Subcutaneous adipose tissue (tissue), 4 donors: ENCODE measurements around the gene THBS1. TPM values are rescaled to one million over a fixed set of nuclear protein-coding genes. Genes with fewer than 3 reads are reported as not detected.

Source experiments
- total RNA-seq, 4 donors: library from RNA; depleted of rRNA; stranded (reverse); fragments of >200 nt; gene quantifications; one replicate each; pipeline ENCODE4 v1.1.0, GENCODE V29; 2016
- TF ChIP-seq, protein P1 (sequence below): fragments of 450-650 bp; IDR thresholded peaks from one replicate; pipeline ENCODE4 v1.5.1; 2016; ENCODE audit warnings: low read depth, mild to moderate bottlenecking, control low read depth, antibody characterized with exemption, moderate library complexity

THBS1 gene
- total RNA-seq, 4 donors from 2014 or later = 95.5 to 1,261 (median 601) TPM

DNA sequence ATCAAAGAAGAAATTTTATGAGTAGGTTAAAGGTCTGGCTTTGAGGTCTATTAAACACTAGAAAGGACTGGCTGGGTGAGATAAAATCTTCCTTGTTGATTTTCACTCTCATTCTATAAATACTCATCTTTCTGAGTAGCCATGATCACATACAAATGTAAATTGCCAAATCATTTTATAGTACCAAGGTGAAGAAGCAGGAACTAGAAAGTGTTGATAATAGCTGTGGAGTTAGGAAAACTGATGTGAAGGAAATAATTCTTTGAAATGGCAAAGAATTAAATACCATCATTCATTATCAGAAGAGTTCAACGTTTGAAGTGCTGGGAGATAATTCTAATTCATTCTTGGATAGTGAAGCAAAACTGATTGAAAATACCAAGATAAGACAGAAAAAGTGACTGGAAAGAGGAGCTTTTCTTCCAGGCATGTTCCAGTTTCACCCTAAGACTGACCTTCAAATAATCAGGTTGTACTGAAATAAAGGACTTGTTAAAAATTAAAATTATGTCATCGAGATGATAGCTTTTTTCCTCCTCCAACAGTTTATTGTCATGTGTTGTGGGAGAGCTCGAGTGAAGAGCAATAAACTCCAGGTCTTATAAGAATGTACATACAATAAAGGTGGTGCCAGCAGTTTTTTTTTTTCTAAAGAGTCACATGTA, 17.4 kb downstream of the THBS1 start:
- TF ChIP-seq, protein P1, sequence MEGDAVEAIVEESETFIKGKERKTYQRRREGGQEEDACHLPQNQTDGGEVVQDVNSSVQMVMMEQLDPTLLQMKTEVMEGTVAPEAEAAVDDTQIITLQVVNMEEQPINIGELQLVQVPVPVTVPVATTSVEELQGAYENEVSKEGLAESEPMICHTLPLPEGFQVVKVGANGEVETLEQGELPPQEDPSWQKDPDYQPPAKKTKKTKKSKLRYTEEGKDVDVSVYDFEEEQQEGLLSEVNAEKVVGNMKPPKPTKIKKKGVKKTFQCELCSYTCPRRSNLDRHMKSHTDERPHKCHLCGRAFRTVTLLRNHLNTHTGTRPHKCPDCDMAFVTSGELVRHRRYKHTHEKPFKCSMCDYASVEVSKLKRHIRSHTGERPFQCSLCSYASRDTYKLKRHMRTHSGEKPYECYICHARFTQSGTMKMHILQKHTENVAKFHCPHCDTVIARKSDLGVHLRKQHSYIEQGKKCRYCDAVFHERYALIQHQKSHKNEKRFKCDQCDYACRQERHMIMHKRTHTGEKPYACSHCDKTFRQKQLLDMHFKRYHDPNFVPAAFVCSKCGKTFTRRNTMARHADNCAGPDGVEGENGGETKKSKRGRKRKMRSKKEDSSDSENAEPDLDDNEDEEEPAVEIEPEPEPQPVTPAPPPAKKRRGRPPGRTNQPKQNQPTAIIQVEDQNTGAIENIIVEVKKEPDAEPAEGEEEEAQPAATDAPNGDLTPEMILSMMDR = no peak

DNA sequence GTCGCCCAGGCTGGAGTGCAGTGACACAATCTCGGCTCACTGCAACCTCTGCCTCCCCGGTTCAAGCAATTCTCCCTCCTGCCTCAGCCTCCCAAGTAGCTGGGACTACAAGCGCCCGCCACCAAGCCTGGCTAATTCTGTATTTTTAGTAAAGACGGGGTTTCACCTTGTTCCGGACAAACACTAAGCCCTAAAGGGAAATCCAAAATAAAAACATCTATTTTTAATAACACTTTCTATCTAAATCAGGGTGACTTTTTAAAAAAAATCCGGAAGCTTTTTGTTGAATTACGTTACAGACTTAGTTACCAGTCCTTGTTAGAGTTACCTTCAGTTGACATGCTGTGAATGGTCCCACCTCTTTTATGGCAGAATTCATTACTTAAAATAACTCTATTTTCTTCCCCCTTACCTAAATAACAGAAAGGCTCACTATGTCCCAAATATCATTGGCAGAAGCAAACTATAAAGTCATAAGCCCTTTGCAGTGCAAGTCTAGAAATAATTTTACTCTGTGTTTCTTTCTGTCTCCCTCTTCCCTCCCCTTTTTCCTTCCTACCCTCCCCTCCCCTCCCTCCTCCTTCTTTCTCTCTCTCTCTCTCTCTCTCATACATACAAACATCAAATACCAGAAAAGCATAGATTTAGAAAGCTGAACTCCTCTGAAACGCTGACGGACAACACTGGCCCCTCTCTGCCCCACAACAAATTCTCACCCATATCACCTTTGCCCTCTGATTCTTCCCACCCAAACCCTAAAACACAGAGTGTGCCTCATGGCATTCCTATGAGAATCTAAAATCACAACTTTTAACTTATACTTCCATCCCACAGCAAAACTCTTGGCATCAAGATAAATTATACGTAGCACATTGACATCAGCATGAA, 18.3 kb downstream of the THBS1 start:
- TF ChIP-seq, protein P1 = no peak

DNA sequence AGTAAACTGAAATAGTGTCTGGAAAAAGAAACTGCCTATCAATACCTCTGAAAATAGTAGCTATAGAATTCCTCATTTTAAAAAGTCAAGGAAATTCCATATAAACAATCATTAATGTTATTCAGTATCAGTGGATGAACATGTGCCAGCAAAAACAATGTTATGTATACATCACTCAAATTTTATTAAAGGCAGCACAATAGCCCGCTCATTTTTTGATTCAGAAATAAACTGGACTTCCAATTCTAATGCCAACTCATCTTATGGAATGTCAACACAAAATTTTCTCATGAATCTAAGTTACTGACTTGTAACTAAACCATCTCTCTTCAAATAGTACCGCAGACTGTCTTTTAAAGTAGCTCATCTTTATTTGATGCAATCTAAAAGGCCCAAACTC, 19.0 kb downstream of the THBS1 start:
- TF ChIP-seq, protein P1 = no peak

DNA sequence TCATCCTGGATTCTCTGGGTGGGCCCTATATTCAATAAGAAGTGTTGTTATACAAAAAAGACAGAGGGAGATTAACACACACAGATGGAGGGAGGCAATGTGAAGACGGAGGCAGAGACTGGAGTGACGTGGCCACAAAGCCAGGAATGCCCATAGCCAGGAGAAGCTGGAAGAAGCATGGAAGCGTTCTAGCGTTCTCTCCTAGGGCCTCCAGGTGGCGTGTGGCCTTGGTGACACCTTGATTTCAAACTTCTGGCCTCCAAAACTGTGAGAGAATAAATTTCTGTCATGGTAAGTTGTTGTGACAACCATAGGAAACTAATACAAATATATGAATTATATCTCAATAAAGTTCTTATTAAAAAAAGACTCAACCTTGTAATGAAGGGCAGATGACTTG, 21.3 kb downstream of the THBS1 start:
- TF ChIP-seq, protein P1 = no peak

DNA sequence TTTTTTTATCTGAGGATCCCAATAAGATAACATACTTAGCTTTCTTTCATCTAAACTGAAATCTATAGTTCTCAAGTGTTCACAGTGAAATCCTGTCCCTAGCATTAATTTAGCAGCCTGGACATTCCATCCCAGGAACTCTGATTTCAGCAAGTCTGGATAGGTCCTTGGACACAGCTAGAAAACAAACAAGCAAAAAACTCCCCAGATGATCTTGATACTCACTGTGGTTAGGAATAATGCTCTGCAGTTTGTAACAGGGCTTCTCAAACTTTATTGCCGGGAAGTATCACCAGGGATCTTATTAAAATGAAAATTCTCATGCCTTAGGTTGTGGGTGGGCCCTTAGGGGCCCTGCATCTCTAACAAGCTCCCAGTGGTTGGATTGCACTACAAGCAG, 24.3 kb downstream of the THBS1 start:
- TF ChIP-seq, protein P1 = no peak

DNA sequence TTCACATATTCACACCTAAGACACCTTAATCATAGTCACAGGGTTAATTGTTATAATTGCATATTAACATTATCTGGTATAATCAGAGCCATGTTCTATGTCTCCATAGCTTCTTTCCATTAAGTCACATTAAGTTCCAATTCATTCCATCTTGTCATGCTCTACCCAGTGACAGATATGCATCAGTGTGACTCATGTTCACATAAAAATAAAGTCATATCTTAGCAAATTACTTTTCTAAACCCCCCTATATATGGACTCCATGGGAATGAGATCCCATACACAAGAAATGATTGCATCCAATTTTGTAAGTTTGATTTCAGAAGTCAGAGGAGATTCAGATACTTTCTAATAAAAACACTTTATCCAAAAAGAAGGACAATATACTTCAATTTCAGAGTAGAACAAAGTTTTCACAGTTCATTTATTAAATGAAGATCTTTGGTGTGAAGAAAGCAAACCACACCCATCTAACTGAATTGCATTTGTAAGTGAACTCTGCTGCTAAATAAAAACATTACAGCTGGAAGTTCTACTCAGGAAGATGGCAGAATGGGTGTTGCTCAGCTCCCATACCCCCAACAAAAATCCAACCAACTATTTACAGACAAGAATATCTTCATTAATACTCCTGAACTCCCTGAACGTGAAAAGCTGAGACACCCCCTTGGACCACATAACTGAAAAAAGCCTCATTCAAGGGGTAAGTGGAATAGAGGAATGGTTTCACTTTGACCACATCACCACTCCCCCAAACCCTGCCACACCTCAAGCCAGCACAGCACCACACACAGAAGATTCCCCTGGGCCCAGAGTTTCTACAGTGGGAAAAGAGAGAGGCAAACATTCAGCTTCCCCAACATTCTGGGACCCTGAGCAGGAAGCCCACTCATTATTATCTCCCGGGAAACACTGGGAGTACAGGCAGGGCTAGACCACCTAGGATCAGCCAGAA, 27.6 kb downstream of the THBS1 start:
- TF ChIP-seq, protein P1 = no peak
